ENCODE results near the gene DUOX1.
"Not testable (repeated sequence)": the region's sequence is repeated elsewhere in the genome, so short reads cannot be mapped to it uniquely, and the experiment has no call there.

DUOX1 gene

DNA sequence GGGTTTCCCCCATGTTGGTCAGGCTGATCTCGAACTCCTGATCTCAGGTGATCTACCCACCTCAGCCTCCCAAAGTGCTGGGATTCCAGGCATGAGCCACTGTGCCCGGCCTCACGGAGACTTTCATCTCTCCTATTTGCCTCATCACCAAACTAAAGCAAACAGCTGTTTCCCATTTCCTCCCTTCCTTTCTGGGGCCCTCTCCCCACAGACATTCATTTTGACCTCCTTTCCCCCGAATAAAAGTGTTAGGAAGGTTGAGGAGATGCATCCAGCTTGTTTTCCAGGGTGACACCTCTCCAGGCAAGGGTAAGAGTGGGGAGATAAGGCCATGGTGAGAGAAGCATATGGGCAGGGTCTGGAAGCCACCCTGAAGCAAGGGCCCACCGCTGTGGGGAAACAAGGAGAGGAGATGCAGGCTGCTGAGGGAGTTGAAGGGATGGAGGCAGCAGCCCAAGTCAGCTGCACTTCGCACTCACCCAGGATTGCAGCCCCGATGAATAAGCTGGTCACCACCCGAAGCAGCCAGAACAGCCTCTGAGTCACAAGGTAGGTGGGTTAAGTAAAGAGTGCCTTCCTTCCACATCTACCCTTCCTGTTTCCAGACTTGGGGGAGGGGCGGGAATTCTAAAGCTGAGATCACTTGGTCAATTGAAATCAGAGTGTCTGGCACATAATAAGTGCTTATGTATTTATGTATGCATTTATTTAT lies 7.9 kb upstream of the DUOX1 start:
- DNase-seq: no peak

DNA sequence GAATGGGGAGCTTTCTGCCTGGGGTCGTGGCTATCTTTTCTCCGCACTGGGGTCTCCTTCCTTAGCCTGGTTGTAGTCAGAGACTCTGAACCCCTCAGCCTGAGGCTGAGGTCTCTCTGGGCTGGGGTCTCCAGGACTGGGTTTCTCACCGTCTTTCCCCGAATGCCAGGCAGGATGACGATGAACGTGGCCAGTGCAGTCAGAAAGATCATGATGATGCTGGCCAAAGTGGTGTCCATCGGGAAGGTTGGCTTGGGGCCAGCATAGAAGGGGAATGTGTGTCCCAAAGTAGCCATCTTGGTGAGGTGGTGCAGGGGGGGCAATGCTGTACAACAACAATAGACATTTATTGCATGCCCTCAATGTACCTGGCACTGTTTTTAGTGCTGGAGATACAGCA lies 7.1 kb upstream of the DUOX1 start:
- DNase-seq: no peak

- DNase-seq: no peak
Observed at GRCh38 chr15:45123397-45123796, 6.4 kb upstream of the DUOX1 start.

GRCh38 chr15:45126535-45127158 lies 3.1 kb upstream of the DUOX1 start:
- DNase-seq: no peak

GRCh38 chr15:45128971-45129639 lies 689 bp upstream of the DUOX1 start:
- no peak for DNase-seq

DNA sequence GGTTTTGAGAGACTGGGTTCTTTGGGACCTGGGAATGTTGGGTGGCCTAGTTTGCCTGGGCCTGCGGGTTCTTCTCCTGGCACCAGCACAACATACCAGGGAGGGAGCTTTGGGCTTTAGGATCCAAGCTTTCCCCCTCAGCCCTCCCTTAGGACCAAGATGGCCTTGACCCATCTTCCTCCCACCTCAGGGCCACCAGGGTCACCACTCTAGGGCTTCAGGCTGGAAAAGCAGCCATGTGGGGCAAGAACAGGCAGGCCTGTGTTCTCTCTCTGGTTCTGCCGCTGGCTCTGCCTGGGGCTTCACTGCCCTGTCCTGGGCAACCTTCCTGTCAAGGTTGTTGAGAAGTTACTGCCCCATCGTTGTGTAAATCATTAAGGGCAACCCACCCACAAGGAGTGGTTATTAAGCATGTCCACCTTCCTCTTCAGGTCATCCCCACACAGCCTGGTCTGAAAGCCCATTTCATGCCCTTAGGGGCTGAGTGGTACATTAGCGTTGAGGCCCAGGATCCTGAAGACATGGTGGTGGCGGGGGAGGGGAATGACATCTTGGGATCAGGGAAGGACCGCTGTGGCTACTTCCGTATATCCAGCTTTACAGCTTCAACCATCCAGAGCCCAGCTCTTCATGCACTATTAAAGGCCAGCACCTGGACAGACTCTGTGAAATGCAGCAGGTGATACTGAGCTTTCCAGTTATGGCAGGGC lies 652 bp downstream of the DUOX1 start:
- DNase-seq: no peak

DNA sequence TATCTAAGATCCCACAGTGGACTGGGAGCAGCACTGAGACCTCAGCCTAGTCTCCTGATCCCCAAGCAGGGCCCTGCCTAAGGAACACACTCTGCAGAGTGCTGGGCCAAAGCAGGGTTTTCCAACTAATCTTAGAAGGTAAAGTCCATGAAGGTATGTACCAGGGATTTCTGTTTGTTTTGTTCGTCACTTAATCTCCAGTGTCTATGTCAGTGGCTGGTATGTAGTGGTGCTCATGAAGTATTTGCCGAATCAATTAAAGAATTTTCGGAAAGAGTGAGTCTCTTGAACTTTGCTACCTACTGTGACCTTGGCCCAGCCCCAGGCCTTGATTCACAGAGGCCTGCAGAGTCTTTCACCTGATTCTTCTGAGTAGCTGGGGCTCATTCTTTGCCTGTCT lies 1.7 kb downstream of the DUOX1 start:
- no peak for DNase-seq

GRCh38 chr15:45132844-45133560 lies 3.2 kb downstream of the DUOX1 start:
- no peak for DNase-seq

GRCh38 chr15:45133561-45133920 lies 3.7 kb downstream of the DUOX1 start:
- DNase-seq: peak; percentile 1

DNA sequence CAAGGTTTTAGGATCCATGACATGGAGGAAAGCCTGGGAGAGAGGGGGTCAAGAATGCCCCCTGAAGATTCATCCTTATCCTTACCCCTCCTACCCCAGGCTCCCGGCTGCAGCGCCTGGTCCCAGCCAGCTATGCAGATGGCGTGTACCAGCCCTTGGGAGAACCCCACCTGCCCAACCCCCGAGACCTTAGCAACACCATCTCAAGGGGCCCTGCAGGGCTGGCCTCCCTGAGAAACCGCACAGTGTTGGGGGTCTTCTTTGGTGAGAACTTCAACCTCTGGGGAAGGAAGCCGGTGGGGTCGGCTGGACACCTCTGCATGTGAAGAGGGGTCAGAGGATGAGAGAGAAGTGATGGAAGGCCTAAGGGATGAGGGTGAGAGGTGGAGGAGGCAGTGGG lies 4.3 kb downstream of the DUOX1 start:
- DNase-seq: no peak

GRCh38 chr15:45134682-45135604 lies 5.1 kb downstream of the DUOX1 start:
- DNase-seq: no peak

DNA sequence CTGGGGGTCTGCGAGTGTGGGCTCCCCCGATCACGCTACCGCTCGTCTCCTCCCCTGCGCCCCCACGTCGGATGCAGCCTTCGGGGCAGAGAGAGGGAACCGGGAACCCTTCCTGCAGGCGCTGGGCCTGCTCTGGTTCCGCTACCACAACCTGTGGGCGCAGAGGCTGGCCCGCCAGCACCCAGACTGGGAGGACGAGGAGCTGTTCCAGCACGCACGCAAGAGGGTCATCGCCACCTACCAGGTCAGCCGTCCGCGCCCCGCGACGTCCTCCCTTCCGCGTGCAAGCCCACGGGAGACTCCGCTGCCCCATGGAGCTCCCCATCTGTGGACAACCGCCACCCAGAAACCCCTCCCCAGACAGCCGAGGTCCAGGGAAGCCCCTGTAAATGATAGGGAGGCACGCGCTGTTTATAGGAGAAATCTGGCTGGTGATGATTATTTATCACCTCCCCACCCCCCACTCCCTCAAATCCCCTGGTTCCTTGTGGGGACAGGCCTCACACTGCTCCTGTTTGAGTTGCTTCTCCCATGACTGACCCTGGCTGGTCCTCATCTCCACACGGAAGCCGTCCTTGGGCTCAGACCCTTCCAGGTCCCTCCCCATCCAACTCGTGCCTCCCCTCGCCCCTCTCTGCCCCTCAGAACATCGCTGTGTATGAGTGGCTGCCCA lies 6.0 kb downstream of the DUOX1 start:
- DNase-seq: not testable (repeated sequence)

DNA sequence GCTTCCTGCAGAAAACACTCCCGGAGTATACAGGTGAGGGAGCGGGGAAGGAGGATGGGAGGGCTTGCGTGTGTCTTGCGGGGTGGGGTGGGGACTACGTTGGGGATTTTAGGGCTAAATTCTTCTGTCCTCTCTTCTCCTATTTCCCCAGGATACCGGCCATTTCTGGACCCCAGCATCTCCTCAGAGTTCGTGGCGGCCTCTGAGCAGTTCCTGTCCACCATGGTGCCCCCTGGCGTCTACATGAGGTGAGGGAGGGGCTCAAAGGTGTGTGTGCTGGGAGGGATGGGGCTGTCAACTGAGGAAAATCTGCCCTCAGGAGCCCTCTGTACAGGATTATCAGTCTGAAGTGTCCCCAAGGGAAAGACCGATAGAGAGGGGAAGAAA lies 6.6 kb downstream of the DUOX1 start:
- DNase-seq: no peak

DNA sequence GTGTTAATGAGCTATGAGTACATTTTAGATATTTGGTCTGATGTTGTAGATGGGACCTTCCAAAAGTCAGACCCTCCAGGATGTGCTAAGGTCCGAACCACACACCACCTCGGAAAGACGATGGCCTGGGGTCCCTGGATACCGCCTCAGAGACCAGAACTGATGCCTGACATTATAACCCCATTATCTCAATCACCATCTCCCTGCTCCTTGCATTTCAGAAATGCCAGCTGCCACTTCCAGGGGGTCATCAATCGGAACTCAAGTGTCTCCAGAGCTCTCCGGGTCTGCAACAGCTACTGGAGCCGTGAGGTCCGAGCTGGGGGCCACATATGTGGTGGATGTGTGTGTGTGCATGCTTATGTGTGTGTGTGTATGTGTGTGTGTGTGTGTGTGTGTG lies 7.9 kb downstream of the DUOX1 start:
- DNase-seq: no peak

- DNase-seq: no peak
Observed at GRCh38 chr15:45138814-45139765, 9.3 kb downstream of the DUOX1 start.

DNA sequence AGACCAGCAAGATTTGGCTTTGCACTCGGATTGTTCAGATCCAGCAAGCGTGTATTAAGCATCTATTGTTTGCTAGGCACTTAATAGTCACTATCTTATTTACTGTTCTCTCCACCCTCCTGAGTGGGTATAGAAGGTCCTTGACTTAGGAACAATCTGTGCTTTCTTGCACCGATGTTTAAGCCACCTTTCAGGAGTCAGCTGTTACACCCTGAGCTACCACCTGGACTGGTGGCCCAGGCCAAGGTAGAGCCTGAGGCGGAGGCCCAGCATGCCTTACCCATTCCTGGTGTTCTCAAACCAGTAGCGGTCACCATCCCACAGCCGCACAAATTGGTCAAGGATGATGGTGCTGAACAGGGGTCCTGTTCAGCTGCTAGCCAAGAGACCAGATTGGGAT lies 10.0 kb downstream of the DUOX1 start:
- DNase-seq: no peak

GRCh38 chr15:45140557-45141250 lies 10.9 kb downstream of the DUOX1 start:
- no peak for DNase-seq

DNA sequence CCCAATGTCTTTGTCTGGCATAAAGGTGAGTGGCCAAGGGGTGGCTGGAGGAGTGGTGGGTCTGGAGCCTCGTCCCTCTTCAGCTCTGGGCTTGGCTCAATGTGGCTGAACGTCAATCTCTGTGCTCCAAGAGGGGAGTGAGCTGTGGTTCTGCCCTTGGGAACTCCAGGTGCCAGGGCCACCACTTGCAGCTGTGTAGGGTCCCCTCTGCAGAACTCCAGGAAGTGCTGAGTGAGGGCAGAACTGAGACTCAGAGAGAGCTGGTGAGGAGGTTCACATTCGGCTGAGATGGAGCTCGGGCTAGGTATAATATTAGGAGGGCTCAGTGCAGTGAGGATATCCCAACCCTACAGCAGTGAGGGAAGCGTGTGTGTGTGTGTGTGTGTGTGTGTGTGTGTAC lies 11.6 kb downstream of the DUOX1 start:
- DNase-seq: no peak

GRCh38 chr15:45143056-45143455 lies 13.3 kb downstream of the DUOX1 start:
- no peak for DNase-seq

- DNase-seq: no peak
Observed at GRCh38 chr15:45143946-45144345, 14.2 kb downstream of the DUOX1 start.
